Activated T-cell treated with anti-CD3 and anti-CD28 coated beads, Interleukin-2, amount 50 U/mL, for 72 hours (primary cell): ENCODE measurements around the gene TOR2A. TPM values are rescaled to one million over a fixed set of nuclear protein-coding genes. Genes with fewer than 3 reads are reported as not detected.
A peak's percentile ranks its signal among the peaks of the same experiment; 100 is the strongest.
"Not testable (repeated sequence)": the region's sequence is repeated elsewhere in the genome, so short reads cannot be mapped to it uniquely, and the experiment has no call there.

Experiments
- ATAC-seq, 2 donors: fragments of 150-1000 bp; cut with Tn5 transposase; replicated peaks in 1 of 2; 2 replicates each; pipeline ENCODE4 v1.10.0; 2021; ENCODE audit warnings: moderate library complexity in 2 of 2, mild to moderate bottlenecking in 1 of 2
- DNase-seq, 2 donors: peaks; one replicate each; pipeline ENCODE4 v3.0.0; 2021 to 2022; ENCODE audit warnings: mixed read lengths in 1 of 2
- H3K27ac Mint-ChIP-seq: one replicate; pipeline ENCODE4 v1.8.0; 2022; ENCODE audit warnings: mild to moderate bottlenecking, moderate library complexity, mixed read lengths
- H3K27me3 Mint-ChIP-seq: one replicate; pipeline ENCODE4 v1.8.0; 2022; ENCODE audit warnings: low read depth, mixed read lengths
- H3K36me3 Mint-ChIP-seq, 2 donors: one replicate each; pipeline ENCODE4 v1.8.0; 2022; ENCODE audit warnings: mixed read lengths in 2 of 2, mild to moderate bottlenecking in 1 of 2; ENCODE audit not compliant: insufficient read depth in 2 of 2
- H3K4me1 Mint-ChIP-seq: one replicate; pipeline ENCODE4 v1.8.0; 2022; ENCODE audit warnings: low read depth, mixed read lengths
- H3K4me3 Mint-ChIP-seq, 2 donors: one replicate each; pipeline ENCODE4 v1.8.0; 2022; ENCODE audit warnings: mild to moderate bottlenecking in 2 of 2, mixed read lengths in 2 of 2, moderate library complexity in 2 of 2
- H3K9me3 Mint-ChIP-seq, 2 donors: one replicate each; pipeline ENCODE4 v1.8.0; 2022; ENCODE audit warnings: mixed read lengths in 2 of 2
- total RNA-seq, 2 donors: library from RNA; stranded (reverse); gene quantifications; one replicate each; pipeline ENCODE4 v1.2.3, GENCODE V29; 2022

Gene TOR2A
- total RNA-seq, 2 donors from 2014 or later = 12.5 to 16.4 TPM

GRCh38 chr9:127762111-127762676, 27.1 kb upstream of the TOR2A start:
- DNase-seq = no peak
- no peaks in the 10 kb centered on the region for H3K27me3 Mint-ChIP-seq

GRCh38 chr9:127761491-127761956, 26.4 kb upstream of the TOR2A start:
- peaks cover 37% of the 10 kb centered on the region for H3K4me1 Mint-ChIP-seq
- no peaks in the 10 kb centered on the region for H3K9me3 Mint-ChIP-seq
- H3K27ac Mint-ChIP-seq = no peak overlapping the region
- DNase-seq (no peak), ATAC-seq (no peak)
- H3K27me3 Mint-ChIP-seq = no peaks in the 10 kb centered on the region
- H3K36me3 Mint-ChIP-seq = peaks cover 11 to 25% of the 10 kb centered on the region in 2 donors
- H3K4me3 Mint-ChIP-seq = no peak overlapping the region

More at GRCh38 chr9:127762111-127762676, 27.1 kb upstream of the TOR2A start:
- Mint-ChIP-seq H3K27ac (peak overlapping the region; percentile 68), H3K9me3 (no peaks in the 10 kb centered on the region), H3K4me1 (peaks cover 43% of the 10 kb centered on the region), H3K4me3 (no peak overlapping the region), H3K36me3 (peaks cover 12 to 26% of the 10 kb centered on the region in 2 donors)
- ATAC-seq = no peak

GRCh38 chr9:127761061-127761460, 26.0 kb upstream of the TOR2A start:
- H3K36me3 Mint-ChIP-seq = peaks cover 9 to 21% of the 10 kb centered on the region in 2 donors

DNA sequence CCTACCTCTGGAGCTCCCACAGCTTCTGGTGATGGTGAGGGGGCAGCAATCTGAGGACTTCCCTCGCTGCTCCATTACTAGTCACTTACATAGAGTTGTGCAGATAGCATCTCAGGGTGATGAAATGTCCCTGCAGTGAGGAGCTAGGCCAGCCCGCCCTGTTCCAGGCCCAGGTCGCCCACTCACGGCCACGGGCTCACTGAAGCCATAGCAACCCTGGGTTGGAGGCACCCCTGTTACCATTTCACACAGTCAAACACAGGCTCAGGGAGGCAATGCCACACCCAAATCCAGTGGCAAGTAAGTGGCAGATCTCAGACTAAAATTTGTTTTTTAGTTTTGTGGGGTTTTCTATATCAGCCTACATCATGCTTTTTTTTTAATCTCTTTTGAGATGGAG, 23.7 kb upstream of the TOR2A start:
- no peak for DNase-seq
- Mint-ChIP-seq H3K27me3 (no peaks in the 10 kb centered on the region), H3K27ac (peak overlapping the region; percentile 67), H3K4me1 (peaks cover 10% of the 10 kb centered on the region), H3K4me3 (no peak overlapping the region), H3K9me3 (no peaks in the 10 kb centered on the region), H3K36me3 (peaks cover 3 to 10% of the 10 kb centered on the region in 2 donors)
- ATAC-seq = no peak

More at GRCh38 chr9:127761061-127761460, 26.0 kb upstream of the TOR2A start:
- Mint-ChIP-seq H3K9me3 (no peaks in the 10 kb centered on the region), H3K4me1 (peaks cover 32% of the 10 kb centered on the region), H3K27me3 (no peaks in the 10 kb centered on the region), H3K27ac (no peak overlapping the region), H3K4me3 (no peak overlapping the region)
- no peak for ATAC-seq
- DNase-seq = no peak

DNA sequence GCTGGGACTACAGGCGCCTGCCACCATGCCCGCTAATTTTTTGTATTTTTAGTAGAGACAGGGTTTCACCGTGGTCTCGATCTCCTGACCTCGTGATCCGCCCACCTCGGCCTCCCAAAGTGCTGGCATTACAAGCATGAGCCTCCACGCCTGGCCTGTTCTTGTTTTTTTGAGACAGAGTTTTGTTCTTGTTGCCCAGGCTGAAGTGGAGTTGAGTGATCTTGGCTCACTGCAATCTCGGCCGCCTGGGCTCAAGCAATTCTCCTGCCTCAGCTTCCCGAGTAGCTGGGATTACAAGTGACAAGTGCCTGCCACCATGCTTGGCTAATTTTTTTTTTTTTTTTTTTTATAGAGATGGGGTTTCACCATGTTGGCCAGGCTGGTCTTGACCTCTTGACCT, 21.7 kb upstream of the TOR2A start:
- ATAC-seq, H3K27ac Mint-ChIP-seq, H3K36me3 Mint-ChIP-seq, H3K27me3 Mint-ChIP-seq, H3K9me3 Mint-ChIP-seq, H3K4me1 Mint-ChIP-seq, DNase-seq, H3K4me3 Mint-ChIP-seq: not testable (repeated sequence)

DNA sequence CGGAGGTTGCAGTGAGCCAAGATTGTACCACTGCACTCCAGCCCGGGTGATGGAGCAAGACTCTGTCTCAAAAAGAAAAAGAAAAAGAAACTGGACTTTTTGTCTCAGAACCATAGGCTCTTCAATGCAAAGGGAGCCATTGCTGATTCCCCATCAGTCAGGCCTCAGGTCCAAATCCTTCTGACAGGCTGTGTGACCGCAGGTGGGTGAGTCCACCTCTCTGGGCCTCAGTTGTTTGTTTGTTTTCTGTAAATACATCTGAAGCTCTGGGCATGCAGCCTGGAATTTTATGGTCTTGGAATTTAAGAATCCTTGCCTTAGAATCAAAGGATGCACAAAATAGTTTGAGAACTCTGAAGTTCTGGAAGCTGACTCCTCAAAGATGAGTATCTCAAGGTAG, 21.1 kb upstream of the TOR2A start:
- DNase-seq (no peak), ATAC-seq (no peak)
- peaks cover 2 to 5% of the 10 kb centered on the region in 2 donors for H3K36me3 Mint-ChIP-seq
- H3K27ac Mint-ChIP-seq = no peak overlapping the region
- no peaks in the 10 kb centered on the region for H3K27me3 Mint-ChIP-seq
- H3K9me3 Mint-ChIP-seq = no peaks in the 10 kb centered on the region
- H3K4me3 Mint-ChIP-seq = no peak overlapping the region
- no peaks in the 10 kb centered on the region for H3K4me1 Mint-ChIP-seq

DNA sequence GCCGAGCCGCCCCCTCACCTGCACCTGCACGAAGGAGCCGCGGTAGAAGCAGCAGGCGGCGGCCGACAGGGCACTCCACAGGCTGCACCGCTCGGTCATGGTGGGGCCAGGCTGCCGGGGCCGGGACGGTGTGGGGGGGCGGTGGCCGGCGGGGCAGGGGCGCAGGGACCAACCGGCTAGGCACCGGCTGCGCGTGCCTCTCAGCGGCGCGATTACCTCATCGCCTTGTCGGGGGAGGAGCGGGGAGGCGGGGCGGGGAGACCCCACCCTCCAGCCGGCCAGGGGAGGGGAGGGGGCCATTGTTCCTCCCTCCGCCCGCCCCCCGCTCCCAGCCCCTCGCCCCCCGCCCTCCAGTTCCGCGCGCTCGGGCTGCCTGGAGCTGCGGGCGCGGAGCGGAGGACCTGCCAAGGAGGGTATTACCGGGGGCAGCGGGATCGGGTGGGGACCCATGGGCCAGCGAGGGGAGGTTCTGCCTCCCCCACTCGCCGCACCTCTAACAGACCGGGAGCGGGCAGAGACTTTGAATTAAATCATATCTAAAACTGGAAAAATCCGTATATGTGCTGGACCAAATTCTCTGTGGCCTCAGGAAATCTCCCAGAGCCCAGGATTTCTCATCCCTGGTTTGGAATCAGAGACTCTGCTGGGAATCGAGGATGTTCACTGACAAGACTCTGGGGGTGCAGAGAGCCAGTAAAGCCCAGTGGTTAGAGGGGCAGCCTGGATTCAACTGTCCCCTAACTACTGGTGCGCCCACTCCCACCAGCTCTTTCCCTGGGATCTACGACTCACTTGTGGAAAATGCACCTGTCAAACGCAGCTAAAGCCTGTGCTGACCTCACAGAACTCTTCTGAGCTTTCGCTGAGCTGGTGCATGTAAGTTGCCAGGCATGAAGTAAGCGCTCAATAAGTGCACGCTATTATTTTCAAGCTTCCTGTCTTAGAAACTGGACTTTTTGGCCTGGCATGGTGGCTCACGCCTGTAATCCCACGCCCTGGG, 20.3 kb upstream of the TOR2A start:
- no peak for DNase-seq
- ATAC-seq = no peak
- Mint-ChIP-seq H3K27me3 (no peaks in the 10 kb centered on the region), H3K27ac (no peak overlapping the region), H3K36me3 (peaks cover 0 to 10% of the 10 kb centered on the region in 2 donors), H3K9me3 (no peaks in the 10 kb centered on the region), H3K4me1 (no peaks in the 10 kb centered on the region), H3K4me3 (no peak overlapping the region)

- DNase-seq = no peak
- no peaks in the 10 kb centered on the region for H3K9me3 Mint-ChIP-seq
- H3K36me3 Mint-ChIP-seq = peaks cover 0 to 11% of the 10 kb centered on the region in 2 donors
- H3K27ac Mint-ChIP-seq = no peak overlapping the region
- no peaks in the 10 kb centered on the region for H3K27me3 Mint-ChIP-seq
- H3K4me3 Mint-ChIP-seq = no peak overlapping the region
- no peaks in the 10 kb centered on the region for H3K4me1 Mint-ChIP-seq
- no peak for ATAC-seq
These were observed 19.3 kb upstream of the TOR2A start for GRCh38 chr9:127754099-127755060.

DNA sequence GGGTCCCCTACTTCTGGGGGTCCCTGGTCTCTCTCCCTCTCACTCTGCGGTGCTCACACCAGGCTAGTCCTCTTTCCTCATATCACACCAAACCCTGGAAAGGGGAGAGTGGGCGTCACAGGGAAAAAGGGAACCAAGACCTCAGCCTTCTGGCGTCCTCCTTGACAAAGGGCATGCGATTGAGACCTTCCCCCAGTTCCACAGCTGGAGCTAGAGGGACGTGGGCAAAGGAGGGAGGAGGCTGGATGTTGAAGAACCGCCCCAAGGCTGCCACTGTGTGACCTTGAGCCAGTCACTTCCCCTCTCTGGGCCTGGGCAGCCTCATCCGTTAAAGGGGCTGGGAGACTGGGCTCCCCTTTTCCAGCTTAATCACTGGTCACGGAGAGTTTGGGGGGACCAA, 18.5 kb upstream of the TOR2A start:
- DNase-seq (no peak), ATAC-seq (no peak)
- Mint-ChIP-seq H3K36me3 (peaks cover 0 to 9% of the 10 kb centered on the region in 2 donors), H3K27me3 (no peaks in the 10 kb centered on the region), H3K4me1 (no peaks in the 10 kb centered on the region), H3K4me3 (no peak overlapping the region), H3K27ac (no peak overlapping the region), H3K9me3 (no peaks in the 10 kb centered on the region)

- peaks cover 0 to 7% of the 10 kb centered on the region in 2 donors for H3K36me3 Mint-ChIP-seq
- DNase-seq = no peak
- no peaks in the 10 kb centered on the region for H3K27me3 Mint-ChIP-seq
- H3K4me3 Mint-ChIP-seq = no peak overlapping the region
- no peaks in the 10 kb centered on the region for H3K4me1 Mint-ChIP-seq
- H3K27ac Mint-ChIP-seq = no peak overlapping the region
- no peak for ATAC-seq
- no peaks in the 10 kb centered on the region for H3K9me3 Mint-ChIP-seq
These were observed 18.1 kb upstream of the TOR2A start for GRCh38 chr9:127753148-127753547.

GRCh38 chr9:127751269-127752054, 16.4 kb upstream of the TOR2A start:
- H3K27ac Mint-ChIP-seq = no peak overlapping the region
- no peaks in the 10 kb centered on the region for H3K9me3 Mint-ChIP-seq
- H3K36me3 Mint-ChIP-seq = peaks cover 0 to 10% of the 10 kb centered on the region in 2 donors
- H3K27me3 Mint-ChIP-seq = no peaks in the 10 kb centered on the region
- H3K4me3 Mint-ChIP-seq = no peak overlapping the region
- DNase-seq (no peak), ATAC-seq (no peak)
- peaks cover 9% of the 10 kb centered on the region for H3K4me1 Mint-ChIP-seq
